B cell (primary cell): Measurements from ENCODE around the gene IWS1.

Source experiments
- CTCF ChIP-seq: fragments of 200-600 bp; IDR thresholded peaks from one replicate; pipeline ENCODE4 v1.8.0; 2022; ENCODE audit warnings: antibody characterized with exemption, mild to moderate bottlenecking
- EZH2 ChIP-seq: IDR thresholded peaks from 2 replicates; pipeline ENCODE4 v1.6.1; 2012; ENCODE audit warnings: borderline replicate concordance, low read depth, mild to moderate bottlenecking, moderate library complexity, low read length; ENCODE audit not compliant: insufficient read depth, poor library complexity, severe bottlenecking

GRCh38 chr2:127566139-127566417, 39.8 kb upstream of the IWS1 start:
- TF ChIP-seq CTCF (no peak), EZH2 (no peak)
